HT1080 (cell line): ENCODE data around the gene SUPT3H. TPM values are rescaled to one million over a fixed set of nuclear protein-coding genes. Genes with fewer than 3 reads are reported as not detected.
A peak's percentile ranks its signal among the peaks of the same experiment; 100 is the strongest.
"Not testable (repeated sequence)": the region's sequence is repeated elsewhere in the genome, so short reads cannot be mapped to it uniquely, and the experiment has no call there.

Experiments used
- DNase-seq: peaks from one replicate; pipeline ENCODE4 v3.0.0-alpha.2; 2015; ENCODE audit warnings: low read depth
- total RNA-seq: library from RNA; depleted of rRNA; stranded (reverse); fragments of >200 nt; shearing (Covaris generic); gene quantifications from 2 replicates; pipeline ENCODE4 v1.2.3, GENCODE V29; 2014

SUPT3H gene
- total RNA-seq, 1 experiment from 2014 or later = 9.1 TPM

- DNase-seq = no peak
Measured at GRCh38 chr6:45326698-45327417, 50.9 kb downstream of the SUPT3H start.

GRCh38 chr6:45323656-45324224 lies 54.0 kb downstream of the SUPT3H start:
- DNase-seq = no peak

GRCh38 chr6:45320349-45320748 lies 57.4 kb downstream of the SUPT3H start:
- no peak for DNase-seq

GRCh38 chr6:45314146-45314545 lies 63.6 kb downstream of the SUPT3H start:
- DNase-seq = no peak

GRCh38 chr6:45310118-45310788 lies 67.5 kb downstream of the SUPT3H start:
- DNase-seq = peak; percentile 5

- DNase-seq = peak; percentile 16
Measured at GRCh38 chr6:45305546-45305945, 72.2 kb downstream of the SUPT3H start.

- DNase-seq = no peak
Measured at GRCh38 chr6:45302832-45303231, 74.9 kb downstream of the SUPT3H start.

GRCh38 chr6:45301348-45302142 lies 76.2 kb downstream of the SUPT3H start:
- no peak for DNase-seq

- DNase-seq = no peak
Measured at GRCh38 chr6:45300736-45301135, 77.0 kb downstream of the SUPT3H start.

GRCh38 chr6:45299096-45299581 lies 78.6 kb downstream of the SUPT3H start:
- no peak for DNase-seq

- DNase-seq = no peak
Measured at GRCh38 chr6:45297320-45297719, 80.4 kb downstream of the SUPT3H start.

- not testable (repeated sequence) for DNase-seq
Measured at GRCh38 chr6:45294065-45294701, 83.6 kb downstream of the SUPT3H start.

GRCh38 chr6:45293306-45293705 lies 84.4 kb downstream of the SUPT3H start:
- DNase-seq = no peak

GRCh38 chr6:45289751-45290514 lies 87.8 kb downstream of the SUPT3H start:
- no peak for DNase-seq

GRCh38 chr6:45286707-45287106 lies 91.0 kb downstream of the SUPT3H start:
- DNase-seq = not testable (repeated sequence)

GRCh38 chr6:45278367-45278766 lies 99.4 kb downstream of the SUPT3H start:
- no peak for DNase-seq

- DNase-seq = not testable (repeated sequence)
Measured at GRCh38 chr6:45277741-45278140, 100.0 kb downstream of the SUPT3H start.

- no peak for DNase-seq
Measured at GRCh38 chr6:45275358-45275757, 102.4 kb downstream of the SUPT3H start.

GRCh38 chr6:45272626-45273025 lies 105.1 kb downstream of the SUPT3H start:
- DNase-seq = no peak

- no peak for DNase-seq
Measured at GRCh38 chr6:45265246-45265645, 112.5 kb downstream of the SUPT3H start.
